ENCODE results near the gene PAPPA2.

PAPPA2 gene

GRCh38 chr1:176767714-176768136, 304.8 kb downstream of the PAPPA2 start:
- no peak for DNase-seq (ENCODE audit: low read depth)

GRCh38 chr1:176768532-176768931, 305.6 kb downstream of the PAPPA2 start:
- no peak for DNase-seq (ENCODE audit: low read depth)

- DNase-seq (ENCODE audit: low read depth) = no peak
Measured at GRCh38 chr1:176770066-176770465, 307.1 kb downstream of the PAPPA2 start.

GRCh38 chr1:176773038-176773437, 310.1 kb downstream of the PAPPA2 start:
- no peak for DNase-seq (ENCODE audit: low read depth)

GRCh38 chr1:176774224-176774623, 311.2 kb downstream of the PAPPA2 start:
- DNase-seq (ENCODE audit: low read depth) = no peak

- DNase-seq (ENCODE audit: low read depth) = no peak
Measured at GRCh38 chr1:176775378-176775777, 312.4 kb downstream of the PAPPA2 start.

- no peak for DNase-seq (ENCODE audit: low read depth)
Measured at GRCh38 chr1:176775996-176776395, 313.0 kb downstream of the PAPPA2 start.

- DNase-seq (ENCODE audit: low read depth) = no peak
Measured at GRCh38 chr1:176778056-176778455, 315.1 kb downstream of the PAPPA2 start.

- DNase-seq (ENCODE audit: low read depth) = no peak
Measured at GRCh38 chr1:176779992-176780328, 317.0 kb downstream of the PAPPA2 start.

- DNase-seq (ENCODE audit: low read depth) = no peak
Measured at GRCh38 chr1:176783309-176783708, 320.3 kb downstream of the PAPPA2 start.

- DNase-seq (ENCODE audit: low read depth) = no peak
Measured at GRCh38 chr1:176785056-176785455, 322.1 kb downstream of the PAPPA2 start.

GRCh38 chr1:176785791-176786190, 322.8 kb downstream of the PAPPA2 start:
- no peak for DNase-seq (ENCODE audit: low read depth)

- no peak for DNase-seq (ENCODE audit: low read depth)
Measured at GRCh38 chr1:176786274-176786673, 323.3 kb downstream of the PAPPA2 start.

- DNase-seq (ENCODE audit: low read depth) = no peak
Measured at GRCh38 chr1:176789571-176790090, 326.7 kb downstream of the PAPPA2 start.

GRCh38 chr1:176790786-176791185, 327.8 kb downstream of the PAPPA2 start:
- DNase-seq (ENCODE audit: low read depth) = no peak

- no peak for DNase-seq (ENCODE audit: low read depth)
Measured at GRCh38 chr1:176791906-176792305, 328.9 kb downstream of the PAPPA2 start.

GRCh38 chr1:176794897-176795508, 332.0 kb downstream of the PAPPA2 start:
- DNase-seq (ENCODE audit: low read depth) = no peak

GRCh38 chr1:176795929-176796328, 333.0 kb downstream of the PAPPA2 start:
- no peak for DNase-seq (ENCODE audit: low read depth)

- DNase-seq (ENCODE audit: low read depth) = no peak
Measured at GRCh38 chr1:176796583-176796982, 333.6 kb downstream of the PAPPA2 start.

- DNase-seq (ENCODE audit: low read depth) = no peak
Measured at GRCh38 chr1:176799327-176799726, 336.4 kb downstream of the PAPPA2 start.

- no peak for DNase-seq (ENCODE audit: low read depth)
Measured at GRCh38 chr1:176800978-176801513, 338.1 kb downstream of the PAPPA2 start.

GRCh38 chr1:176801514-176802020, 338.6 kb downstream of the PAPPA2 start:
- DNase-seq (ENCODE audit: low read depth) = no peak

GRCh38 chr1:176802316-176802715, 339.3 kb downstream of the PAPPA2 start:
- DNase-seq (ENCODE audit: low read depth) = no peak

GRCh38 chr1:176803042-176803441, 340.1 kb downstream of the PAPPA2 start:
- DNase-seq (ENCODE audit: low read depth) = no peak
